Measurements from ENCODE around the gene OTX2.

OTX2 gene

GRCh38 chr14:56799343-56799645, 11.0 kb downstream of the OTX2 start:
- Histone ChIP-seq H3K9me2 (ENCODE audit: low read depth, low read length) (no peaks in the 10 kb centered on the region), H3K36me3 (ENCODE audit: insufficient read depth, low read length) (no peaks in the 10 kb centered on the region), H3K9ac (ENCODE audit: low read length) (no peak overlapping the region), H3K79me2 (ENCODE audit: insufficient read depth, low read length) (no peaks in the 10 kb centered on the region), H3K27me3 (ENCODE audit: insufficient read depth, low read length) (no peaks in the 10 kb centered on the region), H3K4me2 (ENCODE audit: low read length) (no peak overlapping the region), H4K20me1 (ENCODE audit: insufficient read depth, low read length) (no peaks in the 10 kb centered on the region), H3K9me3 (ENCODE audit: low read length) (no peaks in the 10 kb centered on the region), H3K4me3 (ENCODE audit: low read depth, low read length, poor library complexity, severe bottlenecking) (no peak overlapping the region), H3K4me1 (ENCODE audit: insufficient read depth, low read length, severe bottlenecking) (no peaks in the 10 kb centered on the region), H3K27ac (ENCODE audit: low read depth, low read length, poor library complexity, severe bottlenecking) (no peak overlapping the region), H3F3A (ENCODE audit: insufficient read depth, low read length) (no peaks in the 10 kb centered on the region), H2AFZ (ENCODE audit: low read length) (no peak overlapping the region)
- TF ChIP-seq, protein P1, sequence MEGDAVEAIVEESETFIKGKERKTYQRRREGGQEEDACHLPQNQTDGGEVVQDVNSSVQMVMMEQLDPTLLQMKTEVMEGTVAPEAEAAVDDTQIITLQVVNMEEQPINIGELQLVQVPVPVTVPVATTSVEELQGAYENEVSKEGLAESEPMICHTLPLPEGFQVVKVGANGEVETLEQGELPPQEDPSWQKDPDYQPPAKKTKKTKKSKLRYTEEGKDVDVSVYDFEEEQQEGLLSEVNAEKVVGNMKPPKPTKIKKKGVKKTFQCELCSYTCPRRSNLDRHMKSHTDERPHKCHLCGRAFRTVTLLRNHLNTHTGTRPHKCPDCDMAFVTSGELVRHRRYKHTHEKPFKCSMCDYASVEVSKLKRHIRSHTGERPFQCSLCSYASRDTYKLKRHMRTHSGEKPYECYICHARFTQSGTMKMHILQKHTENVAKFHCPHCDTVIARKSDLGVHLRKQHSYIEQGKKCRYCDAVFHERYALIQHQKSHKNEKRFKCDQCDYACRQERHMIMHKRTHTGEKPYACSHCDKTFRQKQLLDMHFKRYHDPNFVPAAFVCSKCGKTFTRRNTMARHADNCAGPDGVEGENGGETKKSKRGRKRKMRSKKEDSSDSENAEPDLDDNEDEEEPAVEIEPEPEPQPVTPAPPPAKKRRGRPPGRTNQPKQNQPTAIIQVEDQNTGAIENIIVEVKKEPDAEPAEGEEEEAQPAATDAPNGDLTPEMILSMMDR (IDR thresholded peaks at IDR 0.05; ENCODE audit: low read length): no peak
- TF ChIP-seq EZH2 (IDR thresholded peaks at IDR 0.05; ENCODE audit: borderline replicate concordance, low read length): no peak

DNA sequence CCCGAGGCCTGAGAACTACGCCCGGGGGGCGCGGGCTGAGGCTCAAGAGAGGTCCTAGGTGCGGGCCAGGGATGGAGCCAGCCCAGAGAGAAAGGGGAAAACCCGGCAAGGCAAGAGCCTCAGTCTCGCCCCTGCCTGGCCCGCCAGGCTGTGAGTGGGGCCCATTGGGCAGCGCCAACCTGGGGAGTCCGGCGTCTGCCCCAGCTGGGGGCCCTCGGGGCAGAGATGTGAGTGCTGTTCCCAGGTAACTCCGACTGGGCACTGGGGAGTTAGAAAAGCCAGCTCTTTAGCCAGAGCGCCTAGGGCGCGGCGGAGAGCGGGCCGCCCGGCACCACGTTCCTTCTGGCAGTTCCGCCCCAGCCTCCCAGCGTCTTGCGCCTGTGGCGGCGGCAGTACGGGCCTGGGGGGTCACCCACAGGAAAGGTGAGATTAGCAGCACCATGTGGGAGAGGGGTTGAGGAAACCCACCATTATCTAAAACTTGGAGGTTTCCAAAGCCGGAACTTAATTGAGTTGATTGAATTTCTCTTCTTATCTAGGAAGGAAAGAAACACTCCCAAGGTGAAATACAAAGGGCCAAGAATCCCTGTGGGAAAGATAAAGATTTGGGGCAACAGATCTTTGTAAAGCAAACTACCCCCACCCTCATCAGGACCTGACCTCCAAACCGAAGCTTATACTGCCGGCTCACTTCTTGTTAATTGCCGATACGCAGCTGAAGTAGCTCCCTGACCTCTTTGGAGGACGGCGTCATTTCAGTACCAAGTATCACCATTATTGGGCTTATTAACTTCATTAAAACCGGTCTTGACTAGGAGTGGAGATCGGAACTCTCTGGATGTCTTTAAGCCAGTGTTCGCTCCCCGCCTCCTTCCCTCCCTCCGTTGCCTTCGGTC, 11.6 kb downstream of the OTX2 start:
- Histone ChIP-seq H3K27ac (ENCODE audit: low read depth, low read length, poor library complexity, severe bottlenecking) (no peak overlapping the region), H3K4me3 (ENCODE audit: low read depth, low read length, poor library complexity, severe bottlenecking) (no peak overlapping the region), H3K4me2 (ENCODE audit: low read length) (no peak overlapping the region), H3K36me3 (ENCODE audit: insufficient read depth, low read length) (no peaks in the 10 kb centered on the region), H3K79me2 (ENCODE audit: insufficient read depth, low read length) (no peaks in the 10 kb centered on the region), H4K20me1 (ENCODE audit: insufficient read depth, low read length) (no peaks in the 10 kb centered on the region), H3K9me3 (ENCODE audit: low read length) (no peaks in the 10 kb centered on the region), H3F3A (ENCODE audit: insufficient read depth, low read length) (no peaks in the 10 kb centered on the region), H3K9ac (ENCODE audit: low read length) (no peak overlapping the region), H3K9me2 (ENCODE audit: low read depth, low read length) (no peaks in the 10 kb centered on the region), H2AFZ (ENCODE audit: low read length) (no peak overlapping the region), H3K27me3 (ENCODE audit: insufficient read depth, low read length) (no peaks in the 10 kb centered on the region), H3K4me1 (ENCODE audit: insufficient read depth, low read length, severe bottlenecking) (no peaks in the 10 kb centered on the region)
- no peak for TF ChIP-seq EZH2 (IDR thresholded peaks at IDR 0.05; ENCODE audit: borderline replicate concordance, low read length)
- TF ChIP-seq, protein P1 (IDR thresholded peaks at IDR 0.05; ENCODE audit: low read length): no peak

GRCh38 chr14:56797569-56798446, 12.5 kb downstream of the OTX2 start:
- Histone ChIP-seq H3F3A (ENCODE audit: insufficient read depth, low read length) (no peaks in the 10 kb centered on the region), H3K27ac (ENCODE audit: low read depth, low read length, poor library complexity, severe bottlenecking) (no peak overlapping the region), H3K4me3 (ENCODE audit: low read depth, low read length, poor library complexity, severe bottlenecking) (no peak overlapping the region), H3K9me3 (ENCODE audit: low read length) (no peaks in the 10 kb centered on the region), H3K27me3 (ENCODE audit: insufficient read depth, low read length) (no peaks in the 10 kb centered on the region), H3K36me3 (ENCODE audit: insufficient read depth, low read length) (no peaks in the 10 kb centered on the region), H4K20me1 (ENCODE audit: insufficient read depth, low read length) (no peaks in the 10 kb centered on the region), H3K9ac (ENCODE audit: low read length) (no peak overlapping the region), H3K9me2 (ENCODE audit: low read depth, low read length) (no peaks in the 10 kb centered on the region), H3K4me2 (ENCODE audit: low read length) (no peak overlapping the region), H2AFZ (ENCODE audit: low read length) (no peak overlapping the region), H3K4me1 (ENCODE audit: insufficient read depth, low read length, severe bottlenecking) (no peaks in the 10 kb centered on the region), H3K79me2 (ENCODE audit: insufficient read depth, low read length) (no peaks in the 10 kb centered on the region)
- TF ChIP-seq, protein P1 (IDR thresholded peaks at IDR 0.05; ENCODE audit: low read length): no peak
- no peak for TF ChIP-seq EZH2 (IDR thresholded peaks at IDR 0.05; ENCODE audit: borderline replicate concordance, low read length)
